OCI-LY7 (cell line): ENCODE data around the gene HHEX. TPM values are rescaled to one million over a fixed set of nuclear protein-coding genes. Genes with fewer than 3 reads are reported as not detected.

ENCODE experiments used
- BruUV-seq: library from RNA; stranded (reverse); fragments of 400-500 nt; replicated peaks from 2 replicates; lab custom pipeline; 2021; lab: Mats Ljungman, UMichigan
- CTCF ChIA-PET: fragments of 300-600 bp; sonication (Branson Sonifier 250); formaldehyde crosslinking; loops from one replicate; lab custom pipeline; 2022; ENCODE audit warnings: antibody characterized with exemption; ENCODE audit not compliant: unreplicated experiment; lab: Charles Lee
- POLR2A ChIA-PET: fragments of 300-600 bp; sonication (Branson Sonifier 250); formaldehyde crosslinking; loops from one replicate; lab custom pipeline; 2022; ENCODE audit warnings: antibody characterized with exemption; lab: Charles Lee
- DNase-seq: peaks from one replicate; pipeline ENCODE4 v3.0.0-alpha.2; 2015; ENCODE audit warnings: low spot score
- H2AFZ ChIP-seq: fragments of 200-600 bp; sonication (generic), shearing (Covaris generic); 2 replicates; pipeline ENCODE4 v1.6.1; 2014; ENCODE audit warnings: mild to moderate bottlenecking, antibody characterized with exemption, low read length, moderate library complexity
- H3K27ac ChIP-seq: fragments of 200-600 bp; sonication (generic); 2 replicates; pipeline ENCODE4 v1.5.1; 2014; ENCODE audit warnings: mixed run types, low read depth, mild to moderate bottlenecking, moderate library complexity, low read length, inconsistent platforms; ENCODE audit not compliant: poor library complexity, severe bottlenecking
- H3K36me3 ChIP-seq: fragments of 200-600 bp; sonication (generic); 2 replicates; pipeline ENCODE4 v1.6.1; 2014; ENCODE audit warnings: mild to moderate bottlenecking, antibody characterized with exemption, low read length, moderate library complexity, mixed read lengths; ENCODE audit not compliant: insufficient read depth
- H3K4me1 ChIP-seq: fragments of 200-600 bp; sonication (generic); 2 replicates; pipeline ENCODE4 v1.5.1; 2014; ENCODE audit warnings: mild to moderate bottlenecking, low read length; ENCODE audit not compliant: insufficient read depth, poor library complexity, severe bottlenecking
- H3K4me2 ChIP-seq: fragments of 200-600 bp; sonication (generic); 2 replicates; pipeline ENCODE4 v1.6.1; 2014; ENCODE audit warnings: mild to moderate bottlenecking, low read length
- H3K4me3 ChIP-seq: fragments of 200-600 bp; sonication (generic); 2 replicates; pipeline ENCODE4 v1.5.1; 2014; ENCODE audit warnings: mild to moderate bottlenecking, low read depth, low read length; ENCODE audit not compliant: poor library complexity, severe bottlenecking
- H3K79me2 ChIP-seq: fragments of 200-600 bp; sonication (generic); 2 replicates; pipeline ENCODE4 v1.6.1; 2016; ENCODE audit warnings: low read depth, mild to moderate bottlenecking, low read length, moderate library complexity, mixed read lengths; ENCODE audit not compliant: insufficient read depth
- H3K9me2 ChIP-seq: fragments of 200-600 bp; sonication (generic); 2 replicates; pipeline ENCODE4 v1.6.1; 2016; ENCODE audit warnings: mild to moderate bottlenecking, low read length, mixed read lengths; ENCODE audit not compliant: insufficient read depth
- H3K9me3 ChIP-seq: fragments of 200-600 bp; sonication (generic); 2 replicates; pipeline ENCODE4 v1.6.1; 2014; ENCODE audit warnings: mild to moderate bottlenecking, mixed run types, low read length, mixed read lengths
- H4K20me1 ChIP-seq: fragments of 200-600 bp; sonication (generic); 2 replicates; pipeline ENCODE4 v1.6.1; 2014; ENCODE audit warnings: mild to moderate bottlenecking, antibody characterized with exemption, low read length, moderate library complexity, mixed read lengths; ENCODE audit not compliant: insufficient read depth
- CTCF ChIP-seq: fragments of 200-600 bp; sonication (generic); conservative IDR thresholded peaks from 2 replicates; pipeline ENCODE4 v1.5.1; 2014; ENCODE audit warnings: mild to moderate bottlenecking, antibody characterized with exemption, low read length, moderate library complexity, mixed read lengths
- EZH2phosphoT487 ChIP-seq: fragments of 200-600 bp; sonication (generic); IDR thresholded peaks from 2 replicates; pipeline ENCODE4 v1.6.1; 2018; ENCODE audit warnings: low read depth, borderline replicate concordance, mild to moderate bottlenecking, mixed run types, antibody characterized with exemption, low read length, moderate library complexity, mixed read lengths
- intact Hi-C: fragments of 100-400 bp; cut with micrococcal nuclease; formaldehyde crosslinking; loops from one replicate; pipeline ENCODE4 v1.10.0; 2022; ENCODE audit not compliant: unreplicated experiment
- total RNA-seq, 2 experiments: library from RNA; depleted of rRNA in 1 of 2; stranded (reverse); fragments of >200 nt in 1 of 2; shearing (Covaris generic) in 1 of 2; gene quantifications; 2 replicates each; pipeline ENCODE4 v1.2.3, GENCODE V29; 2014 to 2022

The HHEX gene
- total RNA-seq, 2 experiments from 2014 or later = 1.6 to 2.8 TPM

GRCh38 chr10:92699518-92700381 lies 10.0 kb downstream of the HHEX start:
- H3K4me1 ChIP-seq = peaks cover 28% of the 10 kb centered on the region
- intact Hi-C loops = no loop called here
- H3K36me3 ChIP-seq = no peaks in the 10 kb centered on the region
- no peaks in the 10 kb centered on the region for H3K9me3 ChIP-seq
- H3K27ac ChIP-seq = no peak overlapping the region
- CTCF ChIA-PET = no interaction called here
- TF ChIP-seq CTCF = no peak
- TF ChIP-seq EZH2phosphoT487 = no peak
- no peak overlapping the region for H2AFZ ChIP-seq
- H4K20me1 ChIP-seq = no peaks in the 10 kb centered on the region
- no peak overlapping the region for H3K4me3 ChIP-seq
- POLR2A ChIA-PET = interaction anchor here (1.1 to 1.4 kb wide), 2 partner anchors 14 to 21 kb away, joined by 3 to 5 read pairs; no protein-coding TSS in a partner anchor
- H3K4me2 ChIP-seq = peak overlapping the region; percentile 33
- no peaks in the 10 kb centered on the region for H3K79me2 ChIP-seq
- no peaks in the 10 kb centered on the region for H3K9me2 ChIP-seq
- no TSS peak for BruUV-seq
- DNase-seq = no peak

- peak; percentile 32 for DNase-seq
Observed at GRCh38 chr10:92702301-92702916, 12.7 kb downstream of the HHEX start.

More at GRCh38 chr10:92702301-92702916, 12.7 kb downstream of the HHEX start:
- Histone ChIP-seq H3K36me3 (no peaks in the 10 kb centered on the region), H3K79me2 (no peaks in the 10 kb centered on the region), H3K27ac (no peak overlapping the region), H3K4me1 (peaks cover 32% of the 10 kb centered on the region), H3K4me2 (peak overlapping the region; percentile 56), H2AFZ (peak overlapping the region; percentile 49; the same call in 1 of the 2 replicates), H3K9me2 (no peaks in the 10 kb centered on the region), H3K9me3 (no peaks in the 10 kb centered on the region), H3K4me3 (peak overlapping the region; percentile 14), H4K20me1 (no peaks in the 10 kb centered on the region)
- TF ChIP-seq CTCF = no peak
- no peak for TF ChIP-seq EZH2phosphoT487
- ChIA-PET CTCF (interaction anchor here (0.7 to 1.2 kb wide), 3 partner anchors 10 to 145 kb away, joined by 3 to 4 read pairs (median 3); no protein-coding TSS in a partner anchor), POLR2A (interaction anchor here (0.5 to 3.0 kb wide), 8 partner anchors 9 to 91 kb away, joined by 3 to 11 read pairs (median 4); no protein-coding TSS in a partner anchor)
- intact Hi-C loops = no loop called here
- BruUV-seq = no TSS peak
